Amniotic epithelial cell (primary cell): ENCODE results near the gene PSMB3.

Experiments
- DNase-seq: peaks from one replicate; pipeline ENCODE4 v3.0.0-alpha.2; 2010; ENCODE audit warnings: low read depth

PSMB3 gene

DNA sequence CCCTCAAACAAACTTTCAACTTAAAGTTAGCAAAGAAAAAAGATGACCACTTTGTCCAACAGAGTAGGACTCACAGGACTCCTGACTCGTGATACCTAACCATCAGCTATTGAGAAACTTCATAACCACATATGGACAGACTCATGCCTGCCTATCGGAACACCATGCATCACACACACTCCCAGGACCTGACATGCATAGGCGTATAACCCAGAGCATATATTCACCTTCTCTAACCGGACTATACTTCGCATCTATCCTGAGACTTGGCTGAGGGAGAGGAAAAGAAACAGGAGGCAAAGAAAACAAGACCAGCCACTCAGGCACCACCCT lies 44.6 kb downstream of the PSMB3 start:
- peak; percentile 76 for DNase-seq

DNA sequence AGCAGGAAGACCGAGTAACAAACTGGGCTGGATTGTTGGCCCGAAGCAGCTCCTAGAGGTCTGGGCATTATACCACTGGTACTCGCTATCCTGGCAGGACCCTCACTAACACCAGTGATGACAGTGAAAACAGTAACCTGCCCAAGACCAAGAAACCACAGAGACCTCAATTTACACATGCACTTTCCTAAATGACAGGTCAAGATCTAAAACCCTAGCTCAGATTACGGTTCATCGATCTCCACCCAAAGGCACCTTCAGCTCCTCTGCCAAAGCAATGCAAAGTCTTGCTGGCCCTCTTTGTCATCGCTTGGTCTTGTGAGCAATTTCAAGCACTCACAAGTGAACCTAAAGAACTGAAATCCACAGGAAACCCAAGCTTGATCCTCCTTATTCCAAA lies 45.3 kb downstream of the PSMB3 start:
- peak; percentile 3 for DNase-seq

DNA sequence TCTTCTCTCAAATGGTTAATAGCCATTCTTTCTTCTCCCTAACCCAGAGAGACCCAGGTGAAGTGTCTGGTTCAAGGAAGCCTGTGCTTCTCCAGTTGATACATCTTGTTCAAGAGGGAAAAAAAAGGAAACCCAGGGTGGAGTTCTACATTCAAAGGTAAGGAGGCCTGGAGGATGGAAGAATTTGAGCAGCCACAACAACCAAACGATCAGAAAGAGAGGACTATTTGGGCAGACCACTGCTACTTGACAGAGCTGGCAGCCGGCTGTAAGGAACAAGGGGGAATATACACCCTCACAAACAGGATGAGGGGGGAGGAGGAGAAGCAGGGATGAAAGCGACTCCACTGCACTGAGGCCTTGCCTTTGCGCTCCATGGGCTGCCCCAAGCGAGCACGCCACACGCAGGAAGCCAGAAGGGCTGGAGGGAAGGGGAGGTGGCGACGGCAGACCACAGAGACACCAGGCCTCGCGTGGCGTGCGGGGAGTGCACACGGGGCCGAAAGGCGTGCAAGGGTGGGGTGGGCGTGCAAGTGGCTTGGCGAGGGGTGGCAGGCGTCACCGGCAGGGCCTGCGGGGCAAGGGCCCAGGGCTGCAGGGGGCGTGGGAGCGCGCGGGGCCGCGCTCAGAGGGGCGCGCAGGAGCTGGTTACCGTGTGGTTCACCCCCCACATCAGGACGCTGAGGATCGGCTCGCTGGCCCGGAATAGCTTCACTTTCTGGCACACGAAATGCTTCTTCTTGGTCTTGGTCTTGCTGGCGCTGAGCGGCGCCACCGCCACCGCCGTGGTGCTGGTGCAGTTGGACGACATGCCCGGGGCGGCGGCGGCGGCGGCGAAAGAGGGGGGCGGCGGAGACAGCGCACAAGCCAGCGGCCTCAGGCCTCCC lies 46.3 kb downstream of the PSMB3 start:
- peak; percentile 24 for DNase-seq

DNA sequence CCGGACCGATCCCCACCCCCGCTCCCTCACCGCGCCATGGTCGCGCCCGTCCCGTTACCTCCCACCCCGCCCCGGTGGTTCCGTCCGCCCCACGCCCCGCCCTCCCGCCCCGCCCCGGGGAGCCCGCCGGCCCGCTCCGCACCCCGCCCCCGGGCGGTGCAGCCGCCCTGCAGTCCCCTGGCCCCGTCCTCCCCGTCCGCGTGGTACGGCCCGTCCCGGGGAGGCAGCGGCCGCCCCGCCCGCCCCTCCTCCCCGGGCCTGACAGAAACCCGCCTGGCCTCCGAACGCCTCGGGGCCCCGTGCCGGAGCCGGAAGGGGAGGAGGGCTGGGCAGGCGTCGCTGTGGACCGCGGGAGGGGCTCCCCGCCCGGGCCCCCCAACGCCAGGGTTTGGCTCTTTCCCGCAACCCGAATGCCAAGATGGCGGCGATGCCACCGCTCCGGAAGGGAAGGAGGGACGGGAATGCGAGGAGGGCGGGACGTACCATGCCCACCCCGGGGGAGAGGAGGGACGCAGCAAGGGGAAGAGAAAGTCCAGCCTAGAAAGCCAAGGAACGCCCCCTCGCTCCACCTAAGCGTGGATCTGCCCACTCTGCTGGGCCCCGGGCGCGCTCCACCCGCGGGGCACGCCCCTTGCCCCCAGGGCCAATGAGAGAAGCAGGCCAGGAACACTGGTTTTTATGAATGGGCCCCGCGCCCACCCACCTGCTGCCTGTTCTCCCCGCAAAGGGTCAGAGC lies 47.1 kb downstream of the PSMB3 start, which contains the start of gene PIP4K2B:
TSS of gene PIP4K2B (minus strand) at position 56 of the 736 bp plus-strand sequence. CDS start 132 bp downstream, outside the sequence.
- DNase-seq: peak; percentile 98

DNA sequence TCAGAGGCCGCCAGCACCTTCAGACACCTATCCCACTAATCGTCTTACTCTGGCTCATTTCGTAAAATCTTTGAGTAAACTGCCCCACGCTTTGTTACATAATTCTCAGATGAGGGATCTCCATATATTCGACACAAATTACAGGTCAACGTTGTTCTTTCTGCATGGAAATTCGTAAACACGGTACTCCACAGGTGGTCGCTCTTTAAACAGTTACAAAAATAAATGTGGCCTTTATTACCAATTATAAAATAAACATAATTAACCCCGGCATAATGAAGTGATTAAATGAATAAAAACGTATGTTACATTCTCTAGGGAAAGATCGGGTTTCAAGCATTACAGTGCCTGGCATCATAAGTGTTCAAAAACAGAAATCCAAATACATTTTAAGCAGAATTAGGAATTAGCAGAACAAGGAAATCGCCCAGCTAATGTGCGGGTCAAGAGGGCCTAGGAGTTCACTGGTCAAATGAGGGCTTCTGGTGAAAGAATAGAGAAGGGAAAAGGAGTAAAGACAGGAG lies 47.8 kb downstream of the PSMB3 start:
- no peak for DNase-seq

DNA sequence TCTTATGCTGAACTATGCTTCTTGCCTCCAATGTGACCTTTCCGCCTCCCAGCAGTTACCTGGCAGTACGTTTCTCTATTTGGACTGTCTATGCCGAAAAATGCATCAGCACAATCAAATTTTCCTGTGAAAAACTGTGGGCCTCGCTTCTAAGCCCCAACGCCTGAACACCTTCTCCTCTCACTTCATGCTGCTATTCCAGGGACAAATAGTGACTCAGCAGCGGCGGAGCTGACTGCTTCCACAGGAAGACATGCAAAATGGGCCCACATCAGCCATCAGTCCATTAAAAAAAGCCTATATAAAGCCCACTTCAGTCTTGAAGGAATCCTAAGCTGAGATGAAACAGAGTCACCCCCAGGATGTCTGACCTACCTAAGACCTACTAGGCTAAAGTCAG lies 57.3 kb downstream of the PSMB3 start:
- no peak for DNase-seq
